Measurements from ENCODE around the gene SLC38A2.

The SLC38A2 gene

GRCh38 chr12:46372544-46373300 is at the start of gene SLC38A2:
Gene SLC38A2, minus strand, starts transcription at chr12:46372773. Its CDS starts 1,480 bp downstream, at chr12:46371293.
- peak; percentile 96 for DNase-seq

- DNase-seq: no peak
These were observed 47.1 kb upstream of the SLC38A2 start for GRCh38 chr12:46419675-46420074.

GRCh38 chr12:46415552-46415951 is 43.0 kb upstream of the SLC38A2 start:
- DNase-seq: no peak

- no peak for DNase-seq
These were observed 42.2 kb upstream of the SLC38A2 start for GRCh38 chr12:46414591-46415268.

- DNase-seq: no peak
These were observed 40.8 kb upstream of the SLC38A2 start for GRCh38 chr12:46413368-46413767.

- no peak for DNase-seq
These were observed 40.3 kb upstream of the SLC38A2 start for GRCh38 chr12:46412857-46413256.

GRCh38 chr12:46410495-46410894 is 37.9 kb upstream of the SLC38A2 start:
- no peak for DNase-seq

- DNase-seq: no peak
These were observed 37.4 kb upstream of the SLC38A2 start for GRCh38 chr12:46409974-46410373.

GRCh38 chr12:46409342-46409741 is 36.8 kb upstream of the SLC38A2 start:
- DNase-seq: no peak

GRCh38 chr12:46408441-46408840 is 35.9 kb upstream of the SLC38A2 start:
- DNase-seq: no peak

GRCh38 chr12:46407361-46407760 is 34.8 kb upstream of the SLC38A2 start:
- DNase-seq: no peak

GRCh38 chr12:46406352-46407027 is 33.9 kb upstream of the SLC38A2 start:
- no peak for DNase-seq

GRCh38 chr12:46404733-46405132 is 32.2 kb upstream of the SLC38A2 start:
- no peak for DNase-seq

- no peak for DNase-seq
These were observed 31.7 kb upstream of the SLC38A2 start for GRCh38 chr12:46404225-46404631.

- no peak for DNase-seq
These were observed 31.1 kb upstream of the SLC38A2 start for GRCh38 chr12:46403719-46404070.

- DNase-seq: no peak
These were observed 30.6 kb upstream of the SLC38A2 start for GRCh38 chr12:46402941-46403718.

- no peak for DNase-seq
These were observed 29.9 kb upstream of the SLC38A2 start for GRCh38 chr12:46402451-46402850.

- no peak for DNase-seq
These were observed 29.1 kb upstream of the SLC38A2 start for GRCh38 chr12:46401662-46402061.

GRCh38 chr12:46400406-46400805 is 27.8 kb upstream of the SLC38A2 start:
- DNase-seq: no peak

- peak; percentile 64 for DNase-seq
These were observed 27.1 kb upstream of the SLC38A2 start for GRCh38 chr12:46399461-46400248.

GRCh38 chr12:46396826-46397225 is 24.3 kb upstream of the SLC38A2 start:
- no peak for DNase-seq

GRCh38 chr12:46395388-46395787 is 22.8 kb upstream of the SLC38A2 start:
- DNase-seq: no peak
